ENCODE results near the gene PRKRIP1. TPM values are rescaled to one million over a fixed set of nuclear protein-coding genes. Genes with fewer than 3 reads are reported as not detected.
A peak's percentile ranks its signal among the peaks of the same experiment; 100 is the strongest.

Gene PRKRIP1
- total RNA-seq, 2 donors from 2014 or later, result 38.0 to 44.0 TPM

DNA sequence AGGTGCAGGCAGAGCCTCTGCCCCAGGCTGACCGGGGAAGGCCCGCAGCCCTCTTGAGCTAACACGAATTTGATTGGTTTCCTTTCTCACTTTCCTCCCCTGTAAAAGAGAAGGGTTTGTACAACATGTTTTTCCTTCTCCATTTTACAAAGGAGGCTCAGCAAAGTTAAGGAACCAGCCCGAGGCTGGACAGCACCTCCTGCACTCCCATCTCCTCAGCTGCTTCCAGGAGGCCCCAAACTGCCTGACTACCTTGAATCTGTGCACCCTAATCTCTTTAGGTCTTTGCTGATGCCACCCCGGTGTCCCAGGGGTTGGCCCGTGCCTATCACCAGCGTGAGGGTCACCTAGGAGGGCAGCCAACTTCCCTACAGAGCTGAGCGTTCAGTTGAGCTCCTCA, 64.3 kb downstream of the PRKRIP1 start:
- Mint-ChIP-seq H3K4me1 (peaks cover 21% of the 10 kb centered on the region), H3K27me3 (no peaks in the 10 kb centered on the region), H3K4me3 (no peak overlapping the region), H3K27ac (peak overlapping the region; percentile 21), H3K36me3 (ENCODE audit: low read depth) (no peaks in the 10 kb centered on the region)
- ATAC-seq (no peak), DNase-seq (no peak)
- H3K9me3 ChIP-seq (ENCODE audit: control insufficient read depth, low read length, poor library complexity, severe bottlenecking), result no peaks in the 10 kb centered on the region

DNA sequence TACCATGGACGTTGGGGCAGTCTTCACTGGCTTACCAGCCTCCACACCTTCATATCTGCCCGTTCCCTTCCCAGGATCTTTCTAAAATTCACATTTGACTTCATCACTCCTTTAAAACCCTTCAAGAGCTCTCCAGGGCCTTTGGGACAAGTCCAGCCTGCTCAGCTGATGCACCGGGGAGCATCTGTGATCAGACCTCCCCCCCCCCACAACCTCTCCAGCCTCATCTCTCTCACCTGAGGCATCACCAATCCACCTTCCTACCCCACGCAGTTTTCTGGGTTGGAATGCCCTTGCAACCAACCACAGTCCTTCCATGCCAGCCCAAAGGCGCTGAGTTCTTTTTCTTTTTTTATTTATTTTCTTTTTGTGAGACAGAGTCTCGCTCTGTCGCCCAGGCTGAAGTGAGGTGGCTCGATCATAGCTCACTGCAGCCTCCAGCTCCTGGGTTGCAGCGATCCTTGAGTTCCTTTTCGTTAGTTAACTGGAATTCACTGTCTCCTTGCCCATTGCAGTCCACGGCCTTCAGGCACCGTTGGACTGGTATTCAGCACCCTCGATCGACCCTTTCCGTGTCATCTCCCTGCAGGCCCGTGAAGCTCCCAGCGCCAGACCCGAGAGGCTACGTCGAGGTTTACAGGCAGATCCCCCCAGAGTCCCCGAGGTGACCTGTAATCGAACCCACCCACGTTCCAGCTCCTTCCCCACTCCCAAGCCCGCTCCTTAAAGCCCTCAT, 67.8 kb downstream of the PRKRIP1 start:
- Mint-ChIP-seq H3K36me3 (ENCODE audit: low read depth) (no peaks in the 10 kb centered on the region), H3K27ac (peak overlapping the region; percentile 72), H3K27me3 (no peaks in the 10 kb centered on the region), H3K4me1 (peaks cover 26% of the 10 kb centered on the region), H3K4me3 (peak overlapping the region; percentile 91)
- ATAC-seq, result no peak
- H3K9me3 ChIP-seq (ENCODE audit: control insufficient read depth, low read length, poor library complexity, severe bottlenecking), result no peaks in the 10 kb centered on the region
- DNase-seq, result no peak

- H3K27ac Mint-ChIP-seq, result peak within 1 kb of the TSS; percentile 72
Observed at GRCh38 chr7:102464577-102465280, 68.6 kb downstream of the PRKRIP1 start, which contains the start of the genes ALKBH4 and LRWD1. Gene ALKBH4 (minus strand): TSS chr7:102464863. CDS start chr7:102464836, 27 bp downstream. Gene LRWD1 (plus strand): TSS chr7:102464984. CDS start chr7:102465081, 97 bp downstream.

GRCh38 chr7:102466097-102466496, 69.9 kb downstream of the PRKRIP1 start:
- H3K9me3 ChIP-seq (ENCODE audit: control insufficient read depth, low read length, poor library complexity, severe bottlenecking), result no peaks in the 10 kb centered on the region
- Mint-ChIP-seq H3K4me3 (peak overlapping the region; percentile 91), H3K36me3 (ENCODE audit: low read depth) (no peaks in the 10 kb centered on the region), H3K27ac (peak overlapping the region; percentile 72), H3K27me3 (no peaks in the 10 kb centered on the region), H3K4me1 (peaks cover 22% of the 10 kb centered on the region)
- no peak for ATAC-seq
- DNase-seq, result no peak

More at GRCh38 chr7:102464577-102465280, 68.6 kb downstream of the PRKRIP1 start, which contains the start of the genes ALKBH4 and LRWD1:
- ATAC-seq, result peak; percentile 99
- Mint-ChIP-seq H3K4me1 (peaks cover 26% of the 10 kb centered on the region), H3K27me3 (no peaks in the 10 kb centered on the region), H3K36me3 (ENCODE audit: low read depth) (no peaks in the 10 kb centered on the region), H3K4me3 (peak within 1 kb of the TSS; percentile 91)
- H3K9me3 ChIP-seq (ENCODE audit: control insufficient read depth, low read length, poor library complexity, severe bottlenecking), result no peaks in the 10 kb centered on the region
- peak; percentile 90 to 93 (median 92) for DNase-seq

- Mint-ChIP-seq H3K36me3 (ENCODE audit: low read depth) (no peaks in the 10 kb centered on the region), H3K27me3 (no peaks in the 10 kb centered on the region), H3K4me1 (peaks cover 17% of the 10 kb centered on the region), H3K4me3 (no peak overlapping the region), H3K27ac (peak overlapping the region; percentile 61)
- H3K9me3 ChIP-seq (ENCODE audit: control insufficient read depth, low read length, poor library complexity, severe bottlenecking), result no peaks in the 10 kb centered on the region
- no peak for DNase-seq
- no peak for ATAC-seq
Observed at GRCh38 chr7:102467581-102468477, 71.7 kb downstream of the PRKRIP1 start.

GRCh38 chr7:102468478-102469350, 72.6 kb downstream of the PRKRIP1 start:
- Mint-ChIP-seq H3K4me1 (peaks cover 16% of the 10 kb centered on the region), H3K4me3 (peak overlapping the region; percentile 36), H3K27me3 (no peaks in the 10 kb centered on the region), H3K27ac (peak overlapping the region; percentile 61), H3K36me3 (ENCODE audit: low read depth) (no peaks in the 10 kb centered on the region)
- no peak for ATAC-seq
- no peak for DNase-seq
- H3K9me3 ChIP-seq (ENCODE audit: control insufficient read depth, low read length, poor library complexity, severe bottlenecking), result no peaks in the 10 kb centered on the region

DNA sequence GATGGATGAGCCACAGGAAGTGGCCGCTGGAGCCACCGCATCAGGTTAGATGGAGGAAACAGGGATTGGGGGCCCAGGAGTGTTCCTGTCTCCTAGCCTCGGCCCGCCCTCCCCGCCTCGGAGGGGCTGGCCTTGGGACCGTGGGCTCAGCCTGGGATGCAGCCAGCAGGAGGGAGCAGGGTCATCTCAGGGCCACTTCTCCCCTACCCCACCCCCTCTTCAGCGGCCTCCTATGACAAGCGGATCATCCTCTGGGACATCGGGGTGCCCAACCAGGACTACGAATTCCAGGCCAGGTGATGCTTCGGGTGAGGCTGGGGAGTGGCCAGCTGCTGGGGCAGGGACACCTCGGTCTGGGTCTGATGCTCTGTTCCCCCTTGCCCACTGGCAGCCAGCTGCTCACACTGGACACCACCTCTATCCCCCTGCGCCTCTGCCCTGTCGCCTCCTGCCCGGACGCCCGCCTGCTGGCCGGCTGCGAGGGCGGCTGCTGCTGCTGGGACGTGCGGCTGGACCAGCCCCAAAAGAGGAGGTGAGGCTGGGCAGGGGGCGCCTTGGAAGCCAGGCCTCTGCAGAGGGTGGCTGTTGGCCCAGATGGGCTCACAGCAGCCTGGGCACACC, 73.3 kb downstream of the PRKRIP1 start:
- Mint-ChIP-seq H3K4me1 (peaks cover 11% of the 10 kb centered on the region), H3K4me3 (no peak overlapping the region), H3K27ac (no peak overlapping the region), H3K36me3 (ENCODE audit: low read depth) (no peaks in the 10 kb centered on the region), H3K27me3 (no peaks in the 10 kb centered on the region)
- no peak for ATAC-seq
- no peak for DNase-seq
- no peaks in the 10 kb centered on the region for H3K9me3 ChIP-seq (ENCODE audit: control insufficient read depth, low read length, poor library complexity, severe bottlenecking)

DNA sequence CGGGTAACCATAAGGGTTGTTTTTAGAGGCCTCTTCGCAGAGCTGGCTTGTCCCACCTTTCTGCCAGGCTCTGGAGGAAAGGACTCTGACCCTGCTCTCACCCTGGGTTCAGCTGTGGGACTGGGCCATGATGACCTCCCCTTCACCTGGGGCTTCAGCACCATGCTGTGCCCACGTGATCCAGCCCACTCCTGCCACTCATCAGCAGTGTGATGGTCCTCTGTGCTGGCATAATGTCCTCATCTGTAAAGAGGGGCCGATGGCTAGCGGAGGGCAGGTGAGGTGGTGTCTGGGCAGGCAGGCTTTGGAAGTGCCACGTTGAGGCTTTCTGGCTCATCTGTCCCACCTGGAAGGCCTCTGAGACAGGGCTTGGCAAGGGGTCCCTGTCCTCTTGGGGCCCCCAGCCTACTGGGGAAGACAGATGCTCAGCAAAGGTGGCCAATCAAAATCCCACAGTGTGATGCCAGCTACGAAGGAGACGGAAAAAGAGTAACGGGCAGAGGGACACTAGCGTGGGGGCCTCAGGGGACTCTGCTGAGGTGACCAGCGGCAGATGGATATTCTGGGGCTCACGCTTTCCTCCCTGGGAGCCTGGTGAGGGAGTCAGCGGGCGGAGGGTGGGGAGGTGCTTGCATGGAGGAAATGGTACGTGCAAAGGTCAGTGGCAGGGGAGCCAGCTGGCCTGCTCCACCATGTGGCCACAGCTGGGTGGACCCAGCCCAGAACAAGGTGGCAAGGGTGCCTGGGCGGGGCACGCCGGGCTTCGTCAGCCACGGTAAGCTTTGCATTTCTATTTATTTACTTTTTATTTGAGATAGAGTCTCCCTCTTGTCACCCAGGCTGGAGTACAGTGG, 74.0 kb downstream of the PRKRIP1 start:
- H3K9me3 ChIP-seq (ENCODE audit: control insufficient read depth, low read length, poor library complexity, severe bottlenecking), result no peaks in the 10 kb centered on the region
- no peaks in the 10 kb centered on the region for H3K27me3 Mint-ChIP-seq
- no peak for ATAC-seq
- no peak for DNase-seq
- peaks cover 11% of the 10 kb centered on the region for H3K4me1 Mint-ChIP-seq
- H3K36me3 Mint-ChIP-seq (ENCODE audit: low read depth), result no peaks in the 10 kb centered on the region
- no peak overlapping the region for H3K27ac Mint-ChIP-seq
- H3K4me3 Mint-ChIP-seq, result no peak overlapping the region

GRCh38 chr7:102471791-102472125, 75.6 kb downstream of the PRKRIP1 start:
- Mint-ChIP-seq H3K36me3 (ENCODE audit: low read depth) (no peaks in the 10 kb centered on the region), H3K27ac (peak overlapping the region; percentile 32), H3K4me3 (no peak overlapping the region), H3K4me1 (peaks cover 7% of the 10 kb centered on the region), H3K27me3 (no peaks in the 10 kb centered on the region)
- H3K9me3 ChIP-seq (ENCODE audit: control insufficient read depth, low read length, poor library complexity, severe bottlenecking), result no peaks in the 10 kb centered on the region
- DNase-seq (no peak), ATAC-seq (no peak)

DNA sequence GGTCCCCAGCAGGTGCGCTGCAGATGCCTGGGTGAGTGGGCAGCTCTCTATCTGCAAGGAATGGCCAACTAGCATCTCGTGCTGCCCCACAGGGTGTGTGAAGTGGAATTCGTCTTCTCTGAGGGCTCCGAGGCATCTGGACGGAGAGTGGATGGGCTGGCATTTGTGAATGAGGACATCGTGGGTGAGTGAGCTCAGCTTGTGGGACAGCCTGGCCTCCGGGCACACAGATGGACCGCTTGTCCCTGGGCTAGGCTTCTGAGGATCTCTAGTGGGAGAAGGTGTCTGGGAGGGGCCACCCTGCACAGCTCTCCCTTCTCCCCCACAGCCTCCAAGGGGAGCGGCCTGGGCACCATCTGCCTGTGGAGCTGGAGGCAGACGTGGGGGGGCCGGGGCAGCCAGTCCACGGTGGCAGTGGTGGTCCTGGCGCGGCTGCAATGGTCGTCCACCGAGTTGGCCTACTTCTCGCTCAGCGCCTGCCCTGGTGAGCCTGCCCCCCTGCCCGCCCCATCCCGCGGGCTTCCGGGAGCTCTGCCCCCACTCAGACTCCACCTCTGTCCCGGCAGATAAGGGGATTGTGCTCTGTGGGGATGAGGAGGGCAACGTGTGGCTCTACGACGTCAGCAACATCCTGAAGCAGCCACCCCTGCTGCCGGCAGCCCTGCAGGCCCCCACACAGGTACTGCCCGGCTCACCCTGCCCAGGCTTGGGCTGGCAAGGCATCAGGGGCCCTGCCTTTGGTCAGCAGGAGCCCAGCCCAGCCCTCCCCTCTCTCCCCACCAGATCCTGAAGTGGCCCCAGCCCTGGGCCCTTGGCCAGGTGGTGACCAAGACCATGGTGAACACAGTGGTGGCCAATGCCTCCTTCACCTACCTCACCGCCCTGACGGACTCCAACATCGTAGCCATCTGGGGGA, 76.2 kb downstream of the PRKRIP1 start:
- H3K27ac Mint-ChIP-seq, result peak overlapping the region; percentile 32
- H3K4me1 Mint-ChIP-seq, result peaks cover 5% of the 10 kb centered on the region
- H3K4me3 Mint-ChIP-seq, result no peak overlapping the region
- no peaks in the 10 kb centered on the region for H3K9me3 ChIP-seq (ENCODE audit: control insufficient read depth, low read length, poor library complexity, severe bottlenecking)
- no peaks in the 10 kb centered on the region for H3K27me3 Mint-ChIP-seq
- DNase-seq, result no peak
- H3K36me3 Mint-ChIP-seq (ENCODE audit: low read depth), result no peaks in the 10 kb centered on the region
- ATAC-seq, result no peak

All from T-helper 17 cell (primary cell).